Astrocyte (in vitro differentiated cells and primary cell): Measurements from ENCODE around the gene SERPINE2. TPM values are rescaled to one million over a fixed set of nuclear protein-coding genes. Genes with fewer than 3 reads are reported as not detected.

Experiments
- DNase-seq: peaks from one replicate; pipeline ENCODE4 v3.0.0-alpha.2; 2010; ENCODE audit warnings: low read depth
- FAIRE-seq: peaks from 2 replicates; lab custom pipeline; 2011; peaks lifted over from hg19 to GRCh38; lab: Jason Lieb, UNC
- H2AFZ ChIP-seq: 2 replicates; pipeline ENCODE4 v1.6.0; 2012; ENCODE audit warnings: low read depth, low read length, inconsistent platforms
- H3K27ac ChIP-seq: 2 replicates; pipeline ENCODE4 v1.5.1; 2011; ENCODE audit warnings: low read depth, low read length, inconsistent platforms
- H3K27me3 ChIP-seq: 2 replicates; pipeline ENCODE4 v1.6.0; 2011; ENCODE audit warnings: low read length, inconsistent platforms; ENCODE audit not compliant: insufficient read depth
- H3K36me3 ChIP-seq: 2 replicates; pipeline ENCODE4 v1.5.1; 2011; ENCODE audit warnings: low read length, inconsistent platforms; ENCODE audit not compliant: insufficient read depth
- H3K4me1 ChIP-seq: 2 replicates; pipeline ENCODE4 v1.5.1; 2011; ENCODE audit warnings: low read length, inconsistent platforms; ENCODE audit not compliant: insufficient read depth
- H3K4me2 ChIP-seq: 2 replicates; pipeline ENCODE4 v1.6.0; 2012; ENCODE audit warnings: low read length, inconsistent platforms
- H3K4me3 ChIP-seq: 2 replicates; pipeline ENCODE4 v1.5.1; 2011; ENCODE audit warnings: low read depth, mild to moderate bottlenecking, low read length, inconsistent platforms; ENCODE audit not compliant: insufficient read depth
- H3K79me2 ChIP-seq: 2 replicates; pipeline ENCODE4 v1.6.0; 2012; ENCODE audit warnings: mild to moderate bottlenecking, low read length, inconsistent platforms; ENCODE audit not compliant: insufficient read depth
- H3K9ac ChIP-seq: 2 replicates; pipeline ENCODE4 v1.6.0; 2012; ENCODE audit warnings: mild to moderate bottlenecking, low read length, inconsistent platforms
- H3K9me3 ChIP-seq: 2 replicates; pipeline ENCODE4 v1.5.1; 2012; ENCODE audit warnings: low read depth, mild to moderate bottlenecking, low read length, inconsistent platforms; ENCODE audit not compliant: insufficient read depth
- H4K20me1 ChIP-seq: 2 replicates; pipeline ENCODE4 v1.6.0; 2012; ENCODE audit warnings: low read length, inconsistent platforms; ENCODE audit not compliant: insufficient read depth
- H3K27ac Mint-ChIP-seq: one replicate; pipeline ENCODE4 v1.8.0; 2021; ENCODE audit warnings: mild to moderate bottlenecking, mixed read lengths; ENCODE audit not compliant: unreplicated experiment
- H3K27me3 Mint-ChIP-seq: one replicate; pipeline ENCODE4 v1.8.0; 2021; ENCODE audit warnings: low read depth, mixed read lengths; ENCODE audit not compliant: unreplicated experiment
- H3K36me3 Mint-ChIP-seq: one replicate; pipeline ENCODE4 v1.8.0; 2021; ENCODE audit warnings: low read depth, mixed read lengths; ENCODE audit not compliant: unreplicated experiment
- H3K4me1 Mint-ChIP-seq: one replicate; pipeline ENCODE4 v1.8.0; 2021; ENCODE audit warnings: low read depth, mixed read lengths; ENCODE audit not compliant: unreplicated experiment
- H3K4me3 Mint-ChIP-seq: one replicate; pipeline ENCODE4 v1.8.0; 2021; ENCODE audit warnings: mild to moderate bottlenecking, moderate library complexity, mixed read lengths; ENCODE audit not compliant: unreplicated experiment
- H3K9me3 Mint-ChIP-seq: one replicate; pipeline ENCODE4 v1.8.0; 2021; ENCODE audit warnings: mild to moderate bottlenecking, mixed read lengths; ENCODE audit not compliant: unreplicated experiment
- CTCF ChIP-seq: IDR thresholded peaks from 2 replicates; pipeline ENCODE4 v1.5.1; 2011; ENCODE audit warnings: low read depth, mild to moderate bottlenecking, inconsistent platforms, low read length, moderate library complexity; ENCODE audit not compliant: insufficient read depth
- EZH2 ChIP-seq: IDR thresholded peaks from 2 replicates; pipeline ENCODE4 v1.6.1; 2012; ENCODE audit warnings: mild to moderate bottlenecking, low read length, inconsistent platforms; ENCODE audit not compliant: insufficient read depth
- total RNA-seq: library from RNA; stranded (reverse); gene quantifications from 2 replicates; pipeline ENCODE4 v1.2.1, GENCODE V29; 2021

Gene SERPINE2
- total RNA-seq, 1 donor from 2014 or later = 375 TPM

- no peak for TF ChIP-seq CTCF
- no peak for TF ChIP-seq EZH2
- Histone ChIP-seq H3K4me2 (peak within 1 kb of the TSS; percentile 84), H2AFZ (peak within 1 kb of the TSS; percentile 96), H4K20me1 (peaks cover 26% of the 10 kb centered on the region), H3K27ac (peak within 1 kb of the TSS; percentile 88), H3K4me1 (peaks cover 40% of the 10 kb centered on the region), H3K27me3 (no peaks in the 10 kb centered on the region), H3K4me3 (peak within 1 kb of the TSS; percentile 88), H3K36me3 (peaks cover 8% of the 10 kb centered on the region), H3K9me3 (no peaks in the 10 kb centered on the region), H3K9ac (peak within 1 kb of the TSS; percentile 96), H3K79me2 (peaks cover 51% of the 10 kb centered on the region)
- Mint-ChIP-seq H3K36me3 (peaks cover 3% of the 10 kb centered on the region), H3K4me3 (peak within 1 kb of the TSS; percentile 98), H3K27ac (peak within 1 kb of the TSS; percentile 94), H3K27me3 (no peaks in the 10 kb centered on the region), H3K9me3 (no peaks in the 10 kb centered on the region), H3K4me1 (peaks cover 37% of the 10 kb centered on the region)
- DNase-seq = peak; percentile 84
- no peak for FAIRE-seq
Observed at GRCh38 chr2:223957092-223957851, 81.8 kb downstream of the SERPINE2 start, which contains the start of gene MRPL44. MRPL44 (plus strand) TSS chr2:223957463; CDS start chr2:223957473, 10 bp downstream.

- Histone ChIP-seq H3K4me1 (peaks cover 40% of the 10 kb centered on the region), H3K27me3 (no peaks in the 10 kb centered on the region), H3K27ac (no peak overlapping the region), H3K9me3 (no peaks in the 10 kb centered on the region), H4K20me1 (peaks cover 16% of the 10 kb centered on the region), H3K36me3 (peaks cover 8% of the 10 kb centered on the region), H2AFZ (no peak overlapping the region), H3K79me2 (peaks cover 41% of the 10 kb centered on the region), H3K4me2 (no peak overlapping the region), H3K9ac (no peak overlapping the region), H3K4me3 (no peak overlapping the region)
- Mint-ChIP-seq H3K27ac (peak overlapping the region; percentile 21), H3K27me3 (no peaks in the 10 kb centered on the region), H3K9me3 (no peaks in the 10 kb centered on the region), H3K36me3 (peaks cover 2% of the 10 kb centered on the region), H3K4me1 (peaks cover 34% of the 10 kb centered on the region), H3K4me3 (peak overlapping the region; percentile 11)
- TF ChIP-seq CTCF (no peak), EZH2 (no peak)
- DNase-seq = no peak
- no peak for FAIRE-seq
Observed at GRCh38 chr2:223956300-223956699, 82.8 kb downstream of the SERPINE2 start.

- peaks cover 24% of the 10 kb centered on the region for H3K4me1 ChIP-seq
- Mint-ChIP-seq H3K4me3 (no peak overlapping the region), H3K27ac (peak overlapping the region; percentile 75), H3K27me3 (no peaks in the 10 kb centered on the region), H3K36me3 (no peaks in the 10 kb centered on the region), H3K4me1 (peaks cover 15% of the 10 kb centered on the region), H3K9me3 (no peaks in the 10 kb centered on the region)
- no peaks in the 10 kb centered on the region for H3K27me3 ChIP-seq
- no peak overlapping the region for H2AFZ ChIP-seq
- no peaks in the 10 kb centered on the region for H4K20me1 ChIP-seq
- TF ChIP-seq EZH2 (no peak), CTCF (no peak)
- no peaks in the 10 kb centered on the region for H3K9me3 ChIP-seq
- no peak overlapping the region for H3K4me3 ChIP-seq
- H3K79me2 ChIP-seq = peaks cover 22% of the 10 kb centered on the region
- DNase-seq (peak; percentile 80), FAIRE-seq (no peak)
- H3K4me2 ChIP-seq = peak overlapping the region; percentile 20
- H3K27ac ChIP-seq = peak overlapping the region; percentile 50
- no peaks in the 10 kb centered on the region for H3K36me3 ChIP-seq
- H3K9ac ChIP-seq = peak overlapping the region; percentile 32
Observed at GRCh38 chr2:223954401-223954800, 84.7 kb downstream of the SERPINE2 start.
